GM19193 (cell line): ENCODE measurements around the gene RIMBP2.

Experiments
- POLR2A ChIP-seq: IDR thresholded peaks from 4 replicates; pipeline ENCODE4 v1.6.1; 2011; ENCODE audit not compliant: insufficient read depth, insufficient read length; ENCODE audit errors: extremely low read depth

Gene RIMBP2

DNA sequence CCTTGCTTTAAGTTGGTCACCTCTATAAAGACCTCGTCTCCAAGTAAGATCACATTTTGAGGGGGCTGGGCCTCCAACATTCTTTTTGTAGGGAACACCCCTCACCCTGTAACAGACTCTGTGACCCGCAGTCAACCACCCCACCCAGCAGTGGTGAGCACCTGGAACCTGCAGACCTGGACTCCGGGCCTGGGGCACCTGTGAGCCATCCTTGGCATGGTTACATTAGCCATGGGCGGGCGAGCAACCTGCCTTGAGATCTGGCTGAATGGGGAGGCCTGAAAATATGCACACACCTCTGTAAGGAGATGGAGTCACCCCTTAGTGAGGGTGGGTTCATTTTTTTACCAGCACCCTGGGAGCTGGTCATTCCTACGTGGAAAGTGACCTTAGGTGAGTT lies 95.3 kb downstream of the RIMBP2 start:
- TF ChIP-seq POLR2A: no peak

- TF ChIP-seq POLR2A: no peak
These were observed 95.8 kb downstream of the RIMBP2 start for GRCh38 chr12:130620281-130620680.

DNA sequence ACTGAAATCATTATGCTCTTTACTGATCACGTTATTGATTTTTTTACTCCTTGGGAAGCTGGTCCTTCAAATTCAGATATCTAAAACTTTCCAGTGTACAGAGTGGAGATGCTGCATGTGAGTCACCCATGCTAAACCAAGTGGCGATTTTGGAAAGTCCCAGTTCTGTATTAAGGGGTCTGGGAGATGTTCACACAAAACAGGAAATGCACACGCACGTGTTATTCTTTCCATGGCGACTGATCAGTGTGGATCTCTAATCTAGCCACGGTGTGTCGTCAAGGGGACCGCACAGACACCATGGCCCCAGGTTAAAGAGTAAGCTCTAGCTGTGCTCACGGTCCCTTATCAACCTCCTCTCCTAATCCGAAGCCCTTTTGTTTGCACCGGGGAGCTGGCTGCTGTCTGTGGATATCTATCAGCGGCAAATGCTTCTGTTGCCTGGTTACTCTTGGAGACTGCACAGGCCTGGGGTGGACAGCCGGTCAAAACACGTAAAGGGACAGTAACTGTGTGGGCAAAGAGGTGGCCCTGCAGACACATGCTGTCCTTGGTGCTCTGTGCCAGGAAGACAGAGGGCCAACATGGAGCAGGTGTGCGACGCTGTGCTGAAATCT lies 96.6 kb downstream of the RIMBP2 start:
- TF ChIP-seq POLR2A: no peak

DNA sequence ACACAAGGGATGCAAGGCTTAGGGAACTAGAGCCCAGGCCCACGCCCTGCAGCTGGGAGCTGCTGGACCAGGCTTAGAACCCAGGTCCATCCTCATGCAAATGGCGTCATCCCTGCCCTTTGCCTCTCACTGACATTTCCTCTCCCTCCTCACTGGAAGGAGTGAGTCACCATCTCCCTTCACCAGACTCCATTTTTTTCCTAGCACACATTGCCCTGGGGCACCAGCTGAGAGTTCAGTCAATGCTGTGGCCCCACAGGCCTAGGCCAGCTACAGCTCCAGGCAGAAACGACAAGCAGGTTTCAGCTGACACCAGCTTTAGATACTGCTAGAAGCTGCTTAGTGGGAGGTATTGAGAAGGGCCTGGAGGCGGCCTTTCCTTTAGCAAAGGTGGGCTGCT lies 98.9 kb downstream of the RIMBP2 start:
- no peak for TF ChIP-seq POLR2A

DNA sequence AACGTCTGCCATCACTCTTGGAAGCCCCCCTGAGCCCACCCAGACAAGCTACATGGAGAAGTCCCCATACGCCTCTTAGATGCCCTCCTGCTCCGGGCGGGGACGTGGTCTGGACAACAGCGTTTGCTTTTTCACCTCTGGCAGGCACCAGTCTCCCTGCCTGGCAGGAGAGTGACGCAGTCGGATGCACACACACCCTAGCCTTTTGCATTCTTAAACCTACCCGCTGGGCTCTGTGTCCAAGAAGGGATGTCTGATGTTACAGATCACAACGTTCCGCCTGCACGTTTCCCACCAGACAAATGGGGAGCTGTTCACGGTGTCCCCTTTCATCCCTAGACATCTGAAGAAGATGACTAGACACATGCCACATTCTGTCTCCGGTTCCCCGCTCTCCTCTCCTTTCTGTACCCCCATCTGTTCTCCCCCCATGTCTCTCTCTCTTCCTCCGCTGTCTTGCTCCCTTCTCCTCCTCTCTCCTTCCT lies 100.2 kb downstream of the RIMBP2 start:
- no peak for TF ChIP-seq POLR2A

GRCh38 chr12:130614530-130614905 lies 101.6 kb downstream of the RIMBP2 start:
- no peak for TF ChIP-seq POLR2A

- no peak for TF ChIP-seq POLR2A
These were observed 102.1 kb downstream of the RIMBP2 start for GRCh38 chr12:130613831-130614529.

GRCh38 chr12:130613131-130613530 lies 103.0 kb downstream of the RIMBP2 start:
- TF ChIP-seq POLR2A: no peak

DNA sequence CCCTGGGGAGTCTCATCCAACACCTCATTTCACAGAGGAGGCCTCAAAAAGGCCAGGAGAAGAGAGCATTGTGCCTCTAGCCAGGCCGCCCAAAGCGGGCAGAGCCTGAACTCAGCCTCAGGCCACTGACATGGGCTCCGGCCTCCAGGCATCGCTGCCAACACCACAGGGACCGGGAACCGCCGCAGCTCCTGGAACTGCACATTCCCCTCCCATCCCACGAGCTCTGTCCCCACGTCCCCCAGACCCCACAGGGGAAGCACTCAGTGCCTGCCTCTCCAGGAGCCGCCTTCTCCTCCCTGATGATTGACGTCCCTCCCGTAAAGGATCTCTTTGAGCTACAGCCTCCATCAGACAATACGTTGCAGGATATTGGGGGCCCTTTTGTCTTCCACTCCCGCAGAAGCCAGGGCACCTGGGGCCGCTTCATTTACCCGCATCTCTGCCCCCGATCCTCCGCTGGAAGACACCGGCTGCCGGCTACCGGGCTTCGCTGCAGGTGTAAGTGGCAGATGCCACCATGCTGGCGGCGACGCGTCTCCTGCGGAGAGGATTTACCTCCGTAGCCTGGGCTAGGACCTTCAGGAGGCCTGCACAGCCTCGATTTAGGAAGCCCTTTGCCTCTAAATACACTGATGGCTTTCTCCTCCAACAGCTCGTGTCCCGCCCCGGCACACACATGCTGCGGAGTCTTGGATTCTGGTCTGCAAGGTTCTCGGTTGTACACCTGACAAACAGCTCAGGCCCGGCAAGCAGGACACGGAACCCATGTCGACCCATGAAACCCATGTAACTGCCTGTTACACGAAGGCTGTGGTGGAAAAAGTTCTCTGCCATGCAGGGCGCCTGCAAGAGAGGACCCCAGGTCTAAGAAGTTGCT lies 104.8 kb downstream of the RIMBP2 start:
- no peak for TF ChIP-seq POLR2A

DNA sequence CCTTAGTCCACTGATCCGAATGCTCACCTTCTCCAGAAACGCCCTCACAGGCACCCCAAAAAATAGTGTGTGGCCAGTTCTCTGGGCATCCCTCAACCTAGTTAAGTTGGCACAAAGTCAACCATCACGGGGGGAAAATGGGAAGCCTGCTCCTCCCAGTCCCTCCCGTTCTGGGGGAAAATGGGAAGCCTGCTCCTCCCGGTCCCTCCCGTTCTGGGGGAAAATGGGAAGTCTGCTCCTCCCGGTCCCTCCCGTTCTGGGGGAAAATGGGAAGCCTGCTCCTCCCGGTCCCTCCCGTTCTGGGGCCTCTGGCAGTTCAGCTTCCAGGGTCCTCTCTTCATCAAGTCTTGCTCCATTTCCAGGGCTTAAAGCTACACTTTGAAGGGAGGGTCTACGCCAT lies 106.1 kb downstream of the RIMBP2 start:
- no peak for TF ChIP-seq POLR2A

DNA sequence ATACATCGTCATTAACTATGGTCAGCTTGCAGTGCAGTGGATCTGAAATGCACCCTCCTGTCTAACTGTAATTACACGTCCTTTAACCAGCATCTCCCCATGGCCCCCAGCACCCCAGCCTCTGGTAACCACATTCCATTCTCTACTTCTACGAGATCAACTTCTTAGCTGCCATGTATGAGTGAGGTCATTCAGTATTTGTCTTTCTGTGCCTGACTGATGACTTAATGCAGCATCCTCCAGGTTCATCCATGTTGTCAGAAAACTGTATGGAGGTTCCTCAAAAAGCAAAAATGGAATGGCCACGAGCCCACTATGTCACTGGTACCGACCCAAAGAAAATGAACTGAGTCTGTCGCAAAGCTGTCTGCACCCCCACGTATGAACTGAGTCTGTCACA lies 107.3 kb downstream of the RIMBP2 start:
- no peak for TF ChIP-seq POLR2A

DNA sequence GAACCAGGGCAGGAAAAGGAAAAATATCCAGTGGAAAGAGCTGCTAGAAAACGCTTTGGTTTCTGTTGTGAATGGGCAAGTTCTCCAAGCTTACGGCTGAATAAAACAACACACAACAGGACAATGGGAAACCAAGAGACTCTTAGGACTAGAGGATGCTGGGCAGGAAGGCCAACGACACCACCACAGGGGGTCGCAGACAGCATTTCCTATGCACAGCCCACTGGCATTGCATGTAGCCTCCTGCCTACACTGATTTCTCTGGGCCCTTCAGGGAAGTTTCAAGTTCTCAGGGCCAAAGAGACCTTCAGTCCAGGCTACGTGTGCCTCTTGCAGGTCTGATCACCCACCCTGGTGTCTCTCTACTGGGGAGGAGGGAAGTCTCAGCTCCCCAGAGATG lies 108.0 kb downstream of the RIMBP2 start:
- TF ChIP-seq POLR2A: no peak

- TF ChIP-seq POLR2A: no peak
These were observed 109.9 kb downstream of the RIMBP2 start for GRCh38 chr12:130606231-130606630.

DNA sequence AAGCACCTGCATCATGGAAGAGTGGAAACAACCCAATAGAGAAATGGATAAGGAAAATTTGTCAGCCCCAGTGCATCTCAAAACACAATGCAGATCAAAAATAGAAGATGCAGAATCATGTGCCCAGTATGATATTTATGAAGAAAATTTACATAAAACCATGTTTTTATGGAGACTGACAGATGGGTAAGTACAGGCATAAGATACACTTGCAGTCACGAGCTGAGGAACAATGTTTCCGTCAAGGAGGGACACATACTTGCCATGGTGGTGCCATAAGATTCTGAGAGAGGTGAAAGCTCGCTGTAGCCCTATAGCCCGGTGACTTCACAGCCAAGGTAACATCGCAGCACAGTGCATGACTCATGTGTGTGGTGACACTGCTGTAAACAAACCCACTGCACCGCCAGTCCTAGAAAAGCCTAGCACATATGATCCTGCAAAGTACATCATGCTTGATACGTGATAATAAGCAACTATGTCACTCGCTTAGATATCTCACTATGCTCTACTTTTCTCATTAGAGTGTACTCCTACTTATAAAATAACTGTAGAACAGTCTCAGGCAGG lies 112.6 kb downstream of the RIMBP2 start:
- no peak for TF ChIP-seq POLR2A

DNA sequence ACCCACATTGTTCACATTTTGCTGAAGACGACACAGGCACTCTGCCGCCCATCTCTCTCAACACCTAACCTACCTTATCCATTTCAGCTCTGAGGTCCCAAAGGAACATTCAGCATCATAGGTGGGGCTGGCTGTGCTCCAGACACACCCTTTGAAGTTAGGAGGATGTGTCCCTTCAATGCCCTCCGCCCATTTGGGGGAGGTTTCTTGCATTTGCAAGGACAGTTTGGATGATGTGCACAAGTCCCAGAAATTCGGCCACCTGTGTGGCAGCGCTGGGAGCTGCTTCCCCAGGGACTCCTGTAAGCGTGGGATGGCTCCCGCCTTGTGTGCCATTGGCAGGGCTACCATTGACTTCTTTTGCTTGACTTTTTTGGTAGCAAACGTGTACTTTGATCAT lies 113.8 kb downstream of the RIMBP2 start:
- no peak for TF ChIP-seq POLR2A
